Liver (tissue), 3 donors: Measurements from ENCODE around the gene SSTR1.

Experiments used
- ATF3 ChIP-seq: IDR thresholded peaks from 2 replicates; pipeline ENCODE4 v1.6.1; 2016; ENCODE audit warnings: antibody characterized with exemption
- CTCF ChIP-seq: fragments of 150-350 bp; IDR thresholded peaks from 2 replicates; pipeline ENCODE4 v1.5.1; 2017; ENCODE audit warnings: improper control_type of control experiment, low read depth, low read length; ENCODE audit not compliant: missing input control
- FOXA2 ChIP-seq: IDR thresholded peaks from 2 replicates; pipeline ENCODE4 v1.6.1; 2016; ENCODE audit warnings: antibody characterized with exemption
- GABPA ChIP-seq, 2 donors: IDR thresholded peaks in 1 of 2; conservative IDR thresholded peaks in 1 of 2; 2 replicates each; pipeline ENCODE4 v1.6.1; 2016; ENCODE audit warnings: antibody characterized with exemption in 2 of 2, mild to moderate bottlenecking in 1 of 2, moderate library complexity in 1 of 2
- HNF4A ChIP-seq, 2 donors: conservative IDR thresholded peaks; 2 replicates each; pipeline ENCODE4 v1.6.1; 2016; ENCODE audit warnings: antibody characterized with exemption in 2 of 2, mild to moderate bottlenecking in 2 of 2
- JUND ChIP-seq, 2 donors: IDR thresholded peaks; 2 replicates each; pipeline ENCODE4 v1.6.1; 2016; ENCODE audit warnings: antibody characterized with exemption in 2 of 2
- RAD21 ChIP-seq, 2 donors: IDR thresholded peaks; 2 replicates each; pipeline ENCODE4 v1.6.1; 2016; ENCODE audit warnings: antibody characterized with exemption in 2 of 2, mild to moderate bottlenecking in 2 of 2
- REST ChIP-seq: IDR thresholded peaks from 2 replicates; pipeline ENCODE4 v1.6.1; 2016; ENCODE audit warnings: antibody characterized with exemption, mild to moderate bottlenecking
- SP1 ChIP-seq: IDR thresholded peaks from 2 replicates; pipeline ENCODE4 v1.6.1; 2018; ENCODE audit warnings: antibody characterized with exemption, mild to moderate bottlenecking
- TAF1 ChIP-seq: conservative IDR thresholded peaks from 2 replicates; pipeline ENCODE4 v1.6.1; 2016; ENCODE audit warnings: antibody characterized with exemption, mild to moderate bottlenecking
- YY1 ChIP-seq: IDR thresholded peaks from 2 replicates; pipeline ENCODE4 v1.6.1; 2016; ENCODE audit warnings: antibody characterized with exemption, mild to moderate bottlenecking
- ZBTB33 ChIP-seq: IDR thresholded peaks from 2 replicates; pipeline ENCODE4 v1.6.1; 2016; ENCODE audit warnings: antibody characterized with exemption
- donor health status: healthy.
- donor health status: healthy.

- TF ChIP-seq CTCF (peak; percentile 46), YY1 (no peak), ATF3 (no peak), SP1 (no peak), ZBTB33 (no peak), TAF1 (no peak), FOXA2 (no peak), HNF4A (conservative IDR thresholded peaks at IDR 0.05) (no peak), JUND (IDR thresholded peaks at IDR 0.05) (no peak), RAD21 (IDR thresholded peaks at IDR 0.05) (peak; percentile 55 to 67), GABPA (IDR thresholded peaks at IDR 0.05 in 1 of 2, conservative IDR thresholded peaks at IDR 0.05 in 1 of 2) (no peak), REST (no peak)
These were observed 10.5 kb upstream of the SSTR1 start for GRCh38 chr14:38197001-38197783.
